ENCODE measurements around the gene POMT1.

Gene POMT1

GRCh38 chr9:131534721-131535237 lies 32.1 kb downstream of the POMT1 start:
- Histone ChIP-seq H3K4me1 (ENCODE audit: low read length) (peaks cover 10% of the 10 kb centered on the region; the same call in 1 of the 2 replicates), H2AFZ (ENCODE audit: low read depth, low read length) (no peak overlapping the region), H3K9ac (ENCODE audit: low read length) (no peak overlapping the region), H3K4me2 (ENCODE audit: low read length) (no peak overlapping the region), H3K4me3 (ENCODE audit: low read length) (no peak overlapping the region), H3K9me3 (ENCODE audit: insufficient read depth, low read length) (no peaks in the 10 kb centered on the region), H3K27ac (ENCODE audit: low read length) (no peak overlapping the region), H4K20me1 (ENCODE audit: insufficient read depth, low read length) (no peaks in the 10 kb centered on the region), H3K27me3 (ENCODE audit: low read depth, low read length) (no peaks in the 10 kb centered on the region), H3K79me2 (ENCODE audit: low read length) (peaks cover 11% of the 10 kb centered on the region), H3K36me3 (replicated peaks; ENCODE audit: low read depth, low read length) (no peaks in the 10 kb centered on the region)
- TF ChIP-seq EZH2phosphoT487 (IDR thresholded peaks at IDR 0.05; ENCODE audit: low read depth): no peak
- TF ChIP-seq, protein P1, sequence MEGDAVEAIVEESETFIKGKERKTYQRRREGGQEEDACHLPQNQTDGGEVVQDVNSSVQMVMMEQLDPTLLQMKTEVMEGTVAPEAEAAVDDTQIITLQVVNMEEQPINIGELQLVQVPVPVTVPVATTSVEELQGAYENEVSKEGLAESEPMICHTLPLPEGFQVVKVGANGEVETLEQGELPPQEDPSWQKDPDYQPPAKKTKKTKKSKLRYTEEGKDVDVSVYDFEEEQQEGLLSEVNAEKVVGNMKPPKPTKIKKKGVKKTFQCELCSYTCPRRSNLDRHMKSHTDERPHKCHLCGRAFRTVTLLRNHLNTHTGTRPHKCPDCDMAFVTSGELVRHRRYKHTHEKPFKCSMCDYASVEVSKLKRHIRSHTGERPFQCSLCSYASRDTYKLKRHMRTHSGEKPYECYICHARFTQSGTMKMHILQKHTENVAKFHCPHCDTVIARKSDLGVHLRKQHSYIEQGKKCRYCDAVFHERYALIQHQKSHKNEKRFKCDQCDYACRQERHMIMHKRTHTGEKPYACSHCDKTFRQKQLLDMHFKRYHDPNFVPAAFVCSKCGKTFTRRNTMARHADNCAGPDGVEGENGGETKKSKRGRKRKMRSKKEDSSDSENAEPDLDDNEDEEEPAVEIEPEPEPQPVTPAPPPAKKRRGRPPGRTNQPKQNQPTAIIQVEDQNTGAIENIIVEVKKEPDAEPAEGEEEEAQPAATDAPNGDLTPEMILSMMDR (IDR thresholded peaks at IDR 0.05; ENCODE audit: low read depth, low read length): no peak

DNA sequence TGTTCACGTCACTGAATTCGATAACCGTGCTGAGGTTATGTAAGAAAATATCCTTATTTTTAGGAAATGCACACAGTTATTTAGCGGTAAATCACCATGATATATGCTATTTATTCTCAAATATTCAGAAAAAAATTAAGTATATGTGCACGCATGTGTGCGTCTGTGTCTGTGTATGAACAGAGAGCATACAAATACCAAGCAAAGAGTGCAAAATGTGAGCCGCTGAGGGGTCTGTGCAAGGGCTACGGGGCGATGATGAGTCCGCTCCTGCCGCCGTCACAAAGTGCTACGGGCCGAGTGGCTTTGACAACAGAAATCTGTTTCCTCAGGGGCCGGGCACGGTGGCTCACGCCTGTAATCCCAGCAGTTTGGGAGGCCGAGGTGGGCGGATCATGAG lies 35.2 kb downstream of the POMT1 start:
- Histone ChIP-seq H3K4me3 (ENCODE audit: low read length) (no peak overlapping the region), H3K9ac (ENCODE audit: low read length) (no peak overlapping the region), H4K20me1 (ENCODE audit: insufficient read depth, low read length) (no peaks in the 10 kb centered on the region), H3K9me3 (ENCODE audit: insufficient read depth, low read length) (0 out of 2 replicates have a peak, but pooled peaks cover 3% of the 10 kb centered on the region), H3K4me2 (ENCODE audit: low read length) (no peak overlapping the region), H2AFZ (ENCODE audit: low read depth, low read length) (no peak overlapping the region), H3K27me3 (ENCODE audit: low read depth, low read length) (no peaks in the 10 kb centered on the region), H3K27ac (ENCODE audit: low read length) (no peak overlapping the region), H3K4me1 (ENCODE audit: low read length) (no peaks in the 10 kb centered on the region), H3K36me3 (replicated peaks; ENCODE audit: low read depth, low read length) (no peaks in the 10 kb centered on the region), H3K79me2 (ENCODE audit: low read length) (no peaks in the 10 kb centered on the region)
- no peak for TF ChIP-seq EZH2phosphoT487 (IDR thresholded peaks at IDR 0.05; ENCODE audit: low read depth)
- TF ChIP-seq, protein P1 (IDR thresholded peaks at IDR 0.05; ENCODE audit: low read depth, low read length): no peak

GRCh38 chr9:131539223-131539923 lies 36.7 kb downstream of the POMT1 start:
- no peak overlapping the region for H3K9ac ChIP-seq (ENCODE audit: low read length)
- TF ChIP-seq EZH2phosphoT487 (IDR thresholded peaks at IDR 0.05; ENCODE audit: low read depth): no peak
- TF ChIP-seq, protein P1 (IDR thresholded peaks at IDR 0.05; ENCODE audit: low read depth, low read length): no peak
- no peak overlapping the region for H3K27ac ChIP-seq (ENCODE audit: low read length)
- no peak overlapping the region for H3K4me2 ChIP-seq (ENCODE audit: low read length)
- peaks cover 11% of the 10 kb centered on the region for H3K9me3 ChIP-seq (ENCODE audit: insufficient read depth, low read length)
- H3K79me2 ChIP-seq (ENCODE audit: low read length): no peaks in the 10 kb centered on the region
- H3K4me3 ChIP-seq (ENCODE audit: low read length): no peak overlapping the region
- H3K36me3 ChIP-seq (replicated peaks; ENCODE audit: low read depth, low read length): no peaks in the 10 kb centered on the region
- no peaks in the 10 kb centered on the region for H4K20me1 ChIP-seq (ENCODE audit: insufficient read depth, low read length)
- H3K27me3 ChIP-seq (ENCODE audit: low read depth, low read length): no peaks in the 10 kb centered on the region
- H2AFZ ChIP-seq (ENCODE audit: low read depth, low read length): no peak overlapping the region
- H3K4me1 ChIP-seq (ENCODE audit: low read length): no peaks in the 10 kb centered on the region

DNA sequence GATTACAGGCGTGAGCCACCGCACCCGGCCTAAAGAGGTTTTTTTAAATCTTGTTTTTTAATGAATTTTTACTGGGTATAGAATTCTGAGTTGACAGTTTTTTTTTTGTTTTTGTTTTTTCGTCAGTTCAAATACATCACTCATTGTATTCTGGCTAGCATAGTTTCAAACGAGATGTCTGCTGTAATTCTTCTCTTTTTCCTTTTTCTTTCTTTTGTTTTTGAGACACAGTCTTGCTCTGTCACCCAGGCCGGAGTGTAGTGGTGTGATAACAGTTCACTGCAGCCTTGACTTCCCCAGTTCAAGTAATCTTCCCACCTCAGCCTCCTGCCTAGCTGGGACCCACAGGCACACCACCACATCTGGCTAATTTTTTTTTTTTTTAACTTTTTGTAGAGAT lies 40.4 kb downstream of the POMT1 start:
- H4K20me1 ChIP-seq (ENCODE audit: insufficient read depth, low read length): no peaks in the 10 kb centered on the region
- H3K4me3 ChIP-seq (ENCODE audit: low read length): no peak overlapping the region
- H3K79me2 ChIP-seq (ENCODE audit: low read length): no peaks in the 10 kb centered on the region
- H3K27ac ChIP-seq (ENCODE audit: low read length): no peak overlapping the region
- no peaks in the 10 kb centered on the region for H3K4me1 ChIP-seq (ENCODE audit: low read length)
- H2AFZ ChIP-seq (ENCODE audit: low read depth, low read length): no peak overlapping the region
- H3K4me2 ChIP-seq (ENCODE audit: low read length): no peak overlapping the region
- TF ChIP-seq, protein P1 (IDR thresholded peaks at IDR 0.05; ENCODE audit: low read depth, low read length): no peak
- no peak for TF ChIP-seq EZH2phosphoT487 (IDR thresholded peaks at IDR 0.05; ENCODE audit: low read depth)
- H3K9me3 ChIP-seq (ENCODE audit: insufficient read depth, low read length): peaks cover 11% of the 10 kb centered on the region
- H3K9ac ChIP-seq (ENCODE audit: low read length): no peak overlapping the region
- no peaks in the 10 kb centered on the region for H3K27me3 ChIP-seq (ENCODE audit: low read depth, low read length)
- H3K36me3 ChIP-seq (replicated peaks; ENCODE audit: low read depth, low read length): no peaks in the 10 kb centered on the region
